HG02610 (cell line): Measurements from ENCODE around the gene MYL11.

Experiments used
- ATAC-seq: cut with Tn5 transposase; IDR thresholded peaks from one replicate; pipeline ENCODE4 v1.9.1; 2021; ENCODE audit warnings: mild to moderate bottlenecking, moderate library complexity; ENCODE audit not compliant: unreplicated experiment

The MYL11 gene

DNA sequence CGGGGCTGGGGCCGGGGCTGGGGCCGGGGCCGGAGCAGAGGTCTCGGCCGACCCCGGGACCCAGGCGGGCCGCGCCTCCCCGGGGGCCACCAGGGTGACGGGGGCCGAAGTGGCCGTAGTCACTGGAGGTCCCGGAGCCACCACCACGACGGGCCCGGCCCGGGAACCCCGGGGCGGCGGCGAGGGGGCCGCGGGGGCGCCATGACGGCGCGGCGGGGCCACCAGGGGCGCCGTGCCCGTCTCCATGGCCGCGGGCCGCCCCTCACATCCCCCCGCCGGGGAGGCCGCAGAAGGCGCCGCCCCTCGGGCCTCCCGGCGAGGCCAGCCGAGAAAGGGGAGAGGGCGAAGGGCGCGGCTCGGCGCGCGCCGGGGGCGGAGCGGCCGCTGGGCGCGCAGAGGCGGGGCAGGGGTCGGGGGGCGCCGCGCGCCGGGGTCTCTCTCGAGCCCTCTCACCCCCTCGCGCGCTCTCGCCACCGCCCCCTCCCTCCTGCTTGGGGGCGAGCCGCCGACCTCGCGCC is 4.6 kb upstream of the MYL11 start:
- peak; percentile 7 for ATAC-seq

- ATAC-seq, result peak; percentile 78
Observed at GRCh38 chr16:30370456-30371247, 4.0 kb upstream of the MYL11 start, which contains the start of gene TBC1D10B. Gene TBC1D10B (minus strand): TSS chr16:30370494. CDS start chr16:30370183, 311 bp downstream.

- no peak for ATAC-seq
Observed at GRCh38 chr16:30371248-30371816, 3.3 kb upstream of the MYL11 start.

GRCh38 chr16:30372038-30372712 is 2.4 kb upstream of the MYL11 start:
- no peak for ATAC-seq

DNA sequence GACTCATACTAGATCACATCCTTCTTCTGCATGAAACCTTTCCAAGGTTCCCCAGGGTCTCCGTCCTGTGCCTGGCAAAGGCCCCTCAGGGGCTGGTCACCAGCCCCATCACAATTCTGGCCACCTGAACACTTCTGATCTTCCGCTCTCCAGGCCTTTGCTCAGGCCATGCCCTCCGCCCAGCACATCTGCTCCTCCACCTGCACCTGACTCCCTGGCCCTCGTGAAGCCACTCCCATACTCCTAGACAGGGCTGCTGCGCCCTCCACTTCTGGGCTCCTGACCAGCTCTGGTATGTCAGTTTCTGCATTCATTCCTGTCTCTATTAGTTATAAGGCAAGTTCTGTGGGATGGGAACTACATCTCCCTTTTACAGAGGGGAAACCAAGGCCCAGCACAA is 1.9 kb upstream of the MYL11 start:
- ATAC-seq, result no peak

- no peak for ATAC-seq
Observed at GRCh38 chr16:30375864-30376263, 1.3 kb downstream of the MYL11 start.

GRCh38 chr16:30376461-30376902 is 1.9 kb downstream of the MYL11 start:
- ATAC-seq, result no peak

DNA sequence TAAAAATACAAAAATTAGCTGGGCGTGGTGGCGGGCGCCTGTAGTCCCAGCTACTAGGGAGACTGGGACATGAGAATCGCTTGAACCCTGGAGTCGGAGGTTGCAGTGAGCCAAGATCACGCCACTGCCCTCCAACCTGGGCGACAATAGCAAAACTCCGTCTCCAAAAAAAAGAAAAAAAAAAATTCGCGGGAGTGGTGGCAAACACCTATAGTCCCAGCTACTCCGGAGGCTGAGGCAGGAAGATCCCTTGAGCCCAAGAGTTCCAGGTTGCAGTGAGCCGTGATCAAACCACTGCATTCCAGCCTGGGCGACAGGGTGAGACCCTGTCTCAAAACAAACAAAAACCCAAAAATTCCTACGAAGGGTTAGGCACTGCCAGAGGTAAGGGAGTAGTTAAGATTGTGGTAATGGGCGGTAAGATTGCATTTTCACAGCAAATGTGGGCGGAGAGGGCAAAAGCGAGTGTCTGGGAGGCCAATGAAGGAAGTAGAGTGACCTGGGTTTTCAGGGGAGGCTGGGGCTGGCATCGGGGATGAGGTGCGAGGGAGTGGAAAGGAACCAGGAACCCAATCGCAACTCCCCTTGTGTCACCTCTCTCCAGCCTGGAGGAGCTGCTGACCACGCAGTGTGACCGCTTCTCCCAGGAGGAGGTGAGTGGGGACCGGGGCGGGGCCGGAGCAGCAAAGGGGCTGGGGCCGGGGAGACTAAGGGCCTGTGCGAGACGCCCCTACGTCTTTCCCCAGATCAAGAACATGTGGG is 2.6 kb downstream of the MYL11 start:
- ATAC-seq, result no peak

- ATAC-seq, result peak; percentile 32
Observed at GRCh38 chr16:30377812-30378235, 3.2 kb downstream of the MYL11 start.

GRCh38 chr16:30378236-30379157 is 3.9 kb downstream of the MYL11 start:
- ATAC-seq, result peak; percentile 87

DNA sequence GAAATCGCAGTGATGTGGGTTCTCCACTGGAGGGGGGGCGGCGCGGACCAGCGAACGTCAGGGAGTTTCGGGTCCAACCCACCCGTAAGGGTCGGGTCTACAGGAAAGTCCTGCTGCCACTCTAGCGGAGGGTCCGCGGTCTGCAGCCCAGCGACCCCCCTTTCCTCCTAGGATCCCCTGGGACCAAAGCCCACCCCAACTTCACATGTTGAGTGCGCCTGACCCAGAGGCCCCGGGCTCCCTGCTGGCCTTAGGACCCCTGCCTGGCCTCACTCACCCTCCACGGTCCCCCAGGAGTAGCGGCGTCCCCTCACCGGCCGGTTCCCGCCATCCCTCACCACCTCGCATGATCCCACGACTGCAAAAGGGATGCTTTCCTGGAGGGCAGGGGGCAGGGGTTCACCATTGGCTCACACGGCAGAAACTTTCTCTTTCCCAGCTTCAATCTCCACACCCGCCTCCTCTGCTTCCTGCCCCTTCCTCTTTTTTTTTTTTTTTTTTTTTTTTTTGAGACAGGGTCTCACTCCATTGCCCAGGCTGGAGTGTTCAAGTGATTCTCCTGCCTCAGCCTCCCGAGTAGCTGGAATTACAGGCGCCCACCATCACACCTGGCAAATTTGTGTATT is 4.7 kb downstream of the MYL11 start:
- ATAC-seq, result no peak

DNA sequence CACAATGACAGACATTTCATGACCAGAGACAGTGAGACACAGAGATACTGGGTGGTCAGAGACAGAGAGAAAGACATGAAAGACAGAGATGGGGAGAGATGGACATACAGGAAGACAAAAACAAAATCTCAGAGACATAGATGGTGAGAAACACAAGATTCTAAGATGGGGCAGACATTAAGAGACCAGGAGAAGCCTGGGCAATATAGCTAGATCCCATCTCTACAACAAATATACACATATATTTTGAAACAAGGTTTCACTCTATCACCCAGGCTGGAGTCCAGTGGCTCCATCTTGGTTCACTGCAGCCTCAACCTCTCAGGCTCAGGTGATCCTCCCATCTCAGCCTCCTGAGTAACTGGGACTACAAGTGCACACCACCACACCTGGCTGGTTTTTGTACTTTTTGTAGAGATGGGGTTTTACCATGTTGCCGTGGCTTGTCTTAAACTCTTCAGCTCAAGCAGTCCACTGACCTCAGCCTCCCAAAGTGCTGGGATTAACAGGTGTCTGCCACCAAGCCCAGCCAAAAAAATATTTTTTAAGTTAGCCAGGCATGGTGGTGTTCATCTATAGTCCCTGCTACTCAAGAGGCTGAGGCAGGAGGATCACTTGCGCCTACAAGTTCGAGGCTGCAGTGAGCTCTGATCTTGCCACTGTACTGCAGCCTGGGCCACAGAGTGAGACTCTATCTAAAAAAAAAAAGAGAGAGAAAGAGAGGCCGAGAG is 5.6 kb downstream of the MYL11 start:
- ATAC-seq, result no peak

GRCh38 chr16:30380803-30381208 is 6.2 kb downstream of the MYL11 start:
- no peak for ATAC-seq

- no peak for ATAC-seq
Observed at GRCh38 chr16:30381291-30382041, 6.9 kb downstream of the MYL11 start.

DNA sequence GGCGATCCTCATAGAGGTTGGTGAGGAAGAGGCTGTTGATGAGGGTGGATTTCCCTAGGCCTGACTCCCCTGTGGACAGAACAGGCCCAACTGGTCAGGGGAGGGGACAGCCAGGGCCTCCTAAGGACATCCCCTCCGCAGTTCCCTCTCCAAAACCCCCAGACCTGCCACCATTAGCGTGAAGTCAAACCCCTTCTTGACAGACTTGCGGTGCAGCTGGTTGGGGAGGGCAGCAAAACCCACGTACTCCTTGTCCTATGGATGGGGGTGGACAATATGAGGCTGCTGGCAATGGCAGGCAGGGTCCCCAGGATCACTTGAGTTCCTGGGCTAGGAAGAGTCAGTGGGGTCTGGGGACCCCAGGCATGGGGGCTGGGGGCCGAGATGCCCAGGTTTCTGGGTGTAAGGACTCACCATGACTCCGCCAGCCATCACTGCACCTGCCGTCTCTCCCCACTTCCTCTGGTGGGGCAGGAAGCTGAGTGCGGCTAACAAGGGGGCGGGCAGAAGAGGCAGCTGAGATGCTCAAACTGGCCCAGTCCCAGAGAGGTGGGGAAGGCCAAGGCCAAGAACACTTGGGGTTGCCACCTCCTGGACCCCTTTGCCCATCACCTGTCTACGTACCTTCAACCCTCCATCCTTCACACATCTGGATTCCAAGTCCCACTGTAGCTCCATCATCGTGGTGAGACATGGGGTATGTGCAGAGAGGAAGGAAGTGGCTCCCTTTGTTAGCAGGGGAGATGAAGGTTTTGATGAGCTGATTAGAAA is 7.7 kb downstream of the MYL11 start, which contains the start of gene SEPTIN1:
Gene SEPTIN1 (minus strand): TSS at position 451 of the 771 bp plus-strand sequence. CDS start 19 bp downstream, at position 432.
- ATAC-seq, result peak; percentile 37

DNA sequence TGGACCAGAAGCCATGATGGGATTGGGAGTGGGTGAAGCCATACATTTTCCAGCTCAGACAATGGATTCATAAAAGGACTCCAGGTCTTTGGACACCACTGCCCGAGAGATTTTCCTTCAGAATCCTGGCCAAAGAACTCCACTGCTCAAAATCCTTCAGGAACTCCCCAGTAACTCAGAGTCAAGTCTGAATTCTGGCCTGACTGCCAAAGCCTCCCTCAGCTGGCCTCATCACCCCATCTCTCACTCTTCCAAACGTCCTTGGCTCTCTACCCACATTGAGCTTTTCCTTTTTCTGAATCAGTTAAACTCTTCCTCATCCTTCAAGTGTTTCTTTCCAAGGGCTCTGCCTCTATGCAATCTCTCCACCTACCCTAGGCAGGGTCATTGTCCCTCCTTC is 8.9 kb downstream of the MYL11 start:
- ATAC-seq, result no peak

- ATAC-seq, result no peak
Observed at GRCh38 chr16:30394592-30395154, 20.1 kb downstream of the MYL11 start.
